Esophagus muscularis mucosa (tissue), 4 donors: ENCODE data around the gene KRTAP29-1. TPM values are rescaled to one million over a fixed set of nuclear protein-coding genes. Genes with fewer than 3 reads are reported as not detected.

Source experiments
- DNase-seq: peaks from one replicate; pipeline ENCODE4 v3.0.0-alpha.2; 2017; ENCODE audit errors: extremely low spot score
- H3K27ac ChIP-seq, 4 donors: fragments of 200-600 bp; sonication (generic); replicated peaks in 1 of 4; 1 replicate in 3 of 4; 2 replicates in 1 of 4; pipeline ENCODE4 v1.5.1; 2016 to 2019; ENCODE audit warnings: mild to moderate bottlenecking in 1 of 4
- H3K27me3 ChIP-seq, 4 donors: fragments of 200-600 bp; sonication (generic); one replicate each; pipeline versions ENCODE4 v1.5.1 to v1.6.0; 2016 to 2019
- H3K36me3 ChIP-seq, 4 donors: fragments of 200-600 bp; sonication (generic); one replicate each; pipeline ENCODE4 v1.5.1; 2016 to 2019
- H3K4me1 ChIP-seq, 4 donors: fragments of 200-600 bp; sonication (generic); one replicate each; pipeline ENCODE4 v1.5.1; 2016 to 2019
- H3K4me3 ChIP-seq, 4 donors: fragments of 200-600 bp; sonication (generic); 1 replicate in 2 of 4; 2 replicates in 2 of 4; pipeline ENCODE4 v1.5.1; 2016 to 2019; ENCODE audit warnings: mild to moderate bottlenecking in 4 of 4, moderate library complexity in 1 of 4
- H3K9me3 ChIP-seq, 4 donors: fragments of 200-600 bp; sonication (generic); 1 replicate in 3 of 4; 2 replicates in 1 of 4; pipeline ENCODE4 v1.5.1; 2016 to 2019
- CTCF ChIP-seq, 3 experiments: fragments of 200-600 bp in 2 of 3; fragments of 450-650 bp in 1 of 3; sonication (generic) in 2 of 3; IDR thresholded peaks; one replicate each; pipeline ENCODE4 v1.5.1; 2017 to 2019; ENCODE audit warnings: antibody characterized with exemption in 3 of 3, mild to moderate bottlenecking in 2 of 3, moderate library complexity in 1 of 3
- EP300 ChIP-seq: sonication (generic); formaldehyde crosslinking; IDR thresholded peaks from one replicate; pipeline ENCODE4 v1.6.1; 2017; ENCODE audit warnings: antibody characterized with exemption
- POLR2A ChIP-seq: fragments of 450-650 bp; IDR thresholded peaks from one replicate; pipeline ENCODE4 v1.6.1; 2017; ENCODE audit warnings: antibody characterized with exemption, moderate library complexity, mild to moderate bottlenecking, low read depth
- POLR2AphosphoS5 ChIP-seq, 2 donors: sonication (generic); formaldehyde crosslinking; IDR thresholded peaks; one replicate each; pipeline ENCODE4 v1.6.1; 2017; ENCODE audit warnings: antibody characterized with exemption in 2 of 2
- WGBS: methylation state at CpG from one replicate; pipeline ENCODE4 v1.1.5; 2018; 5-methylcytosine and 5-hydroxymethylcytosine counted together
- intact Hi-C: fragments of 100-400 bp; cut with DNase I; formaldehyde crosslinking; loops from one replicate; pipeline ENCODE4 v1.15.1; 2023
- total RNA-seq, 4 donors: library from RNA; depleted of rRNA; stranded (reverse); fragments of >200 nt; gene quantifications; one replicate each; pipeline versions ENCODE4 v1.1.0 to v1.2.1, GENCODE V29; 2016

The KRTAP29-1 gene
- total RNA-seq, 4 donors from 2014 or later: not detected

GRCh38 chr17:41345992-41346391 lies 43.3 kb upstream of the KRTAP29-1 start:
- Histone ChIP-seq H3K4me1 (no peaks in the 10 kb centered on the region), H3K27ac (no peak overlapping the region), H3K27me3 (no peaks in the 10 kb centered on the region), H3K4me3 (no peak overlapping the region), H3K36me3 (no peaks in the 10 kb centered on the region), H3K9me3 (peaks cover 0 to 4% (median 0%) of the 10 kb centered on the region in 4 donors)
- no peak for DNase-seq
- WGBS: 80% methylated on average over 3 of the region's 3 CpGs
- intact Hi-C loops: no loop called here
- no peak for TF ChIP-seq POLR2A
- TF ChIP-seq POLR2AphosphoS5 (IDR thresholded peaks at IDR 0.05): no peak
- no peak for TF ChIP-seq EP300
- TF ChIP-seq CTCF (IDR thresholded peaks at IDR 0.05): no peak

- intact Hi-C loops: no loop called here
- TF ChIP-seq POLR2AphosphoS5 (IDR thresholded peaks at IDR 0.05) (no peak), POLR2A (no peak), EP300 (no peak), CTCF (IDR thresholded peaks at IDR 0.05) (no peak)
- no peaks in the 10 kb centered on the region for H3K27me3 ChIP-seq
- DNase-seq: no peak
- WGBS: 80% methylated on average over 3 of the region's 3 CpGs
- H3K36me3 ChIP-seq: no peaks in the 10 kb centered on the region
- H3K27ac ChIP-seq: no peak overlapping the region
- H3K9me3 ChIP-seq: peaks cover 0 to 4% (median 0%) of the 10 kb centered on the region in 4 donors
- peaks cover 0 to 5% (median 0%) of the 10 kb centered on the region in 4 donors for H3K4me1 ChIP-seq
- H3K4me3 ChIP-seq: no peak overlapping the region
These were observed 40.4 kb upstream of the KRTAP29-1 start for GRCh38 chr17:41343029-41343428.

- Histone ChIP-seq H3K36me3 (no peaks in the 10 kb centered on the region), H3K27ac (no peak overlapping the region), H3K4me1 (peaks cover 0 to 5% (median 0%) of the 10 kb centered on the region in 4 donors), H3K27me3 (no peaks in the 10 kb centered on the region), H3K4me3 (no peak overlapping the region), H3K9me3 (peaks cover 0 to 4% (median 0%) of the 10 kb centered on the region in 4 donors)
- intact Hi-C loops: no loop called here
- DNase-seq: no peak
- WGBS: 75% methylated on average over 7 of the region's 7 CpGs
- TF ChIP-seq POLR2AphosphoS5 (IDR thresholded peaks at IDR 0.05): no peak
- no peak for TF ChIP-seq POLR2A
- no peak for TF ChIP-seq CTCF (IDR thresholded peaks at IDR 0.05)
- TF ChIP-seq EP300: no peak
These were observed 38.5 kb upstream of the KRTAP29-1 start for GRCh38 chr17:41340934-41341861.

- WGBS: 60% methylated on average over 3 of the region's 3 CpGs
- Histone ChIP-seq H3K4me3 (no peak overlapping the region), H3K9me3 (peaks cover 0 to 4% (median 0%) of the 10 kb centered on the region in 4 donors), H3K4me1 (peaks cover 0 to 5% (median 0%) of the 10 kb centered on the region in 4 donors), H3K36me3 (no peaks in the 10 kb centered on the region), H3K27ac (no peak overlapping the region), H3K27me3 (no peaks in the 10 kb centered on the region)
- peak; percentile 86 for DNase-seq
- TF ChIP-seq CTCF (IDR thresholded peaks at IDR 0.05) (no peak), POLR2AphosphoS5 (IDR thresholded peaks at IDR 0.05) (no peak), EP300 (no peak), POLR2A (no peak)
- intact Hi-C loops: no loop called here
These were observed 37.8 kb upstream of the KRTAP29-1 start for GRCh38 chr17:41340494-41340893.
